Retinal pigment epithelial cell (primary cell): ENCODE results near the gene FXYD7.

Source experiments
- DNase-seq: peaks from one replicate; pipeline ENCODE4 v3.0.0-alpha.2; 2010; ENCODE audit warnings: low read depth
- H3K4me3 ChIP-seq: 2 replicates; pipeline ENCODE4 v1.5.1; 2011; ENCODE audit warnings: mild to moderate bottlenecking, low read length, control low read depth, moderate library complexity
- TF ChIP-seq, protein P1 (sequence below): conservative IDR thresholded peaks from 2 replicates; pipeline ENCODE4 v1.5.1; 2011; ENCODE audit warnings: low read depth, low read length, control low read depth, inconsistent platforms

FXYD7 gene

DNA sequence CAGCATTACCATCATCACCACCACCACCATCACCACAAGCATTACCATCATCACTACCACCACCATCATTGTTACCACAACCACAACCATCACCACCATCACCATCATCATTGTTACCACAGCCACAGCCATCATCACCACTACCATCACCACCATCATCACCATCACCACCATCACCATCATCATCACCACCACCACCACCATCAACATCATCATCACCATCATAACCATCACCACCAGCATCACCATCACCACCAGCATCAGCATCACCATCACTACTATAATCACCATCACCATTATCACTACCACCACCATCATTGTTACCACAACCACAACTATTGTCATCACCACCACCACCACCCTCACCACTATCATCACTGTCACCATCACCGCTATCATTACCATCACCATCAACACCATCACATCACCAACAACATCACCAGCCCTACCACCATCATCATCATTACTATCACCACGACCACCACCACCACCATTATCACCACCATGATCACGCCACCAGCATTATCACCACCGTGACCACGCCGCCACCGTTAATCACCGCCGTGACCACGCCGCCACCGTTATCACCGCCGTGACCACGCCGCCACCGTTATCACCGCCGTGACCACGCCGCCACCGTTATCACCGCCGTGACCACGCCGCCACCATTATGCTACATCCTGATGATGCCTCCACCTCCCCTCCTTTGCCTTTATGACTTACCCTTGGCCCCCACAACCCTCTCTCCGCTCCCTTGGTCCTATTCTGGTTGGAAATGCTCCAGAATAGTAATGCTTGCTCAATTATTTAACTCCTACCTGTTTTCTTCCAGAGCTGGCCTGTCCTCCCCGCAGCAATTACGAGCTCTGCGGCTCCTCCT is 37.4 kb upstream of the FXYD7 start:
- no peak overlapping the region for H3K4me3 ChIP-seq
- TF ChIP-seq, protein P1, sequence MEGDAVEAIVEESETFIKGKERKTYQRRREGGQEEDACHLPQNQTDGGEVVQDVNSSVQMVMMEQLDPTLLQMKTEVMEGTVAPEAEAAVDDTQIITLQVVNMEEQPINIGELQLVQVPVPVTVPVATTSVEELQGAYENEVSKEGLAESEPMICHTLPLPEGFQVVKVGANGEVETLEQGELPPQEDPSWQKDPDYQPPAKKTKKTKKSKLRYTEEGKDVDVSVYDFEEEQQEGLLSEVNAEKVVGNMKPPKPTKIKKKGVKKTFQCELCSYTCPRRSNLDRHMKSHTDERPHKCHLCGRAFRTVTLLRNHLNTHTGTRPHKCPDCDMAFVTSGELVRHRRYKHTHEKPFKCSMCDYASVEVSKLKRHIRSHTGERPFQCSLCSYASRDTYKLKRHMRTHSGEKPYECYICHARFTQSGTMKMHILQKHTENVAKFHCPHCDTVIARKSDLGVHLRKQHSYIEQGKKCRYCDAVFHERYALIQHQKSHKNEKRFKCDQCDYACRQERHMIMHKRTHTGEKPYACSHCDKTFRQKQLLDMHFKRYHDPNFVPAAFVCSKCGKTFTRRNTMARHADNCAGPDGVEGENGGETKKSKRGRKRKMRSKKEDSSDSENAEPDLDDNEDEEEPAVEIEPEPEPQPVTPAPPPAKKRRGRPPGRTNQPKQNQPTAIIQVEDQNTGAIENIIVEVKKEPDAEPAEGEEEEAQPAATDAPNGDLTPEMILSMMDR: no peak
- no peak for DNase-seq

- H3K4me3 ChIP-seq: no peak overlapping the region
- TF ChIP-seq, protein P1: no peak
- no peak for DNase-seq
Observed at GRCh38 chr19:35106291-35106583, 36.8 kb upstream of the FXYD7 start.

DNA sequence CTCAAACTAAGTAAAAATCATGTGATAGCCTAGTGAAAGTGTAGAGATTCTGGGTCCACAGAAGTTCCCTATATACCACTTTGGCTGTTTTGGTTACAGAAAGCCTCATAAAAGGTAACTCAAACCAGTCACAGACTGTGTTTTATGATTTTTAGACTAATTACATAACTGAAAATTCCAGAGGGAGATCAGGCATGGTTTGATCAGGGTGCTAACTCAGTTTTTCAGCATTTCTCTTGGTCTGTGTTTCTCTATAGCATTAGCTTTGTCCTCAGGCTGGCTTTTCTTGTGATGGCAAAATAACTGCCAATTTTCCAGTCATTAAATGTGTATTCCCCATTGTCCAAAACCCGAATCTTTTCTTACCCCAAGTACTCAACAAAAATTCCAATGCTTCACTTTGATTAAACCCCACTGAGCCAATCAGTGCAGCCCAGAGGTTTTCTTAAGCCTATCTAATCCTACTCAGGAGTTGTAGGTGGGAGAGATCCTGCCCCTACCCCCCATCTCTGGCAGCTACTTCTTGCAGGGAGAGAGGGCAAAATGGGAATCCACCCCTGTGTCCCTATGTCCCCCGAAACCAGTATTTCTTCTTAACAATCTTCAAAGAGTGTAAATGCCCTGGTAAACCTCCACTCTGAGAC is 36.0 kb upstream of the FXYD7 start:
- DNase-seq: no peak
- TF ChIP-seq, protein P1: no peak
- no peak overlapping the region for H3K4me3 ChIP-seq

- no peak overlapping the region for H3K4me3 ChIP-seq
- TF ChIP-seq, protein P1: no peak
- no peak for DNase-seq
Observed at GRCh38 chr19:35107545-35107944, 35.5 kb upstream of the FXYD7 start.

DNA sequence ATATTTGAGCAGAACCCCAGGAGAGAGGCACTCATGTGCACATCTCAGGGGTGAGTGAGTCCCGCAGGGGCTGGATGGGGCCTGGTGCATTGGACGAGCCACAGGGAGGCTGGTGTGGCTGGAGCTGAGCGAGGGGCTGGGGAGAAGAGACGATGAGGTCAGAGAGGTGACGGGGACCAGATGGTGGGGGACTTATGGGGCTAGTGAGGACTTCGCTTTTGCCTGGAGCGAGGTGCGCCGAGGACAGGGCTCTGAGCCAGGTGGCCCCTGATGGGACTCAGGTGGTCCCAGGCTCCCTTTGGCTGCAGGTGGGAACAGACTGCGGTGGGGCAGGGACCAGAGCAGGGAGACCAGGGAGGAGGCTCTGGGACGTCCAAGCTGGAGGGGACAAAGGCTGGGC is 34.3 kb upstream of the FXYD7 start:
- TF ChIP-seq, protein P1: no peak
- no peak for DNase-seq
- H3K4me3 ChIP-seq: no peak overlapping the region

DNA sequence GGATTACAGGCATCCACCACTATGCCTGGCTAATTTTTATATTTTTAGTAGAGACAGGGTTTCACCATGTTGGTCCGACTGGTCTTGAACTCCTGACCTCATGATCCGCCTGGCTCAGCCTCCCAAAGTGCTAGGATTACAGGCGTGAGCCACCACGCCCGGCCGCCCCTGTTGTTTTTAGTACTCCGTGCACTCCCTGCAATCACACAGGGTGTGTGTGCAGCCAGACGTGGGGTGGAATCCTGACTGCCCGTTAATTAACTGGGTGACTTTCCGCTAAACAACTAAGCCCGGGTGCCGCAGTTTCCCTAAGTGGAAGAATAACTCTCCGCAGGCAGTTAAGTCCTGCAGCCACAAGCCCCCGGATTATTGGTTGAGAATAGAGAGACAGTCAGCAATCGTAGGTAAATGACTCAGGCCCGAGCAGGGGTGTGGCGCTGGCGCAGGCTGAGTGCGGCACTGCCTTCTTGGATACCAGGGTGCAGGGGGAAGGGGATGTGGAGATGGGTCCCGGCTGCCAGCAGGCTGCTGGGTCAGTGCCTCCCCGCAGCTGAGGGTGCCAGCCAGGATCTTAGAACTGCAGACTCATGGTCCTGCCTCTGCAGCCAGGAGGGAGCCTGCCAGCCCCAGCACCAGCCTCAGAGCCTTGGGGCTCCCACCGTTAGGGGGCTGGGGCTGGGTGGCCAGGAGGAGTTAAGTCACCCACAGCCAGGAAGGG is 33.5 kb upstream of the FXYD7 start:
- H3K4me3 ChIP-seq: no peak overlapping the region
- TF ChIP-seq, protein P1: no peak

DNA sequence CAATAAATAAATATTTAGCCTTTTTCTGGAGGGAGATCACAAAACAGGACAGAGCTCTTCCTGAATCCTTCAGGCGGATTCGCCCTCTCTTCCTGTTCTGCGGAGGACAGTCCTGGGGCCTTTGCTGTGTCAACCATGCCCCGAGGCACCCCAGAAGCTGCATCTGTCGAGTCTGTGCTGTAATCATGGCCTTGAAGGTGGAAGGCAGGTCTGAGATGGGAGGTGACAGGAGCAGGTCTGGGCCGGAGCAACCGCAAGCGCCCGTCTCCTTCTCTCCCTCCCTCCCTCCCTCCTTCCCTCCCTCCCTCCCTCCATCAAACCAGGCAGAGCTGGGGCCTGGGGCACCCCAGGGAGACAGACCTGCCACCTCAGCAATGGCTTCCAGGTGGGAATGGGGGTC is 32.1 kb upstream of the FXYD7 start:
- TF ChIP-seq, protein P1: no peak
- no peak overlapping the region for H3K4me3 ChIP-seq
- no peak for DNase-seq

More for the DNA sequence above, 33.5 kb upstream of the FXYD7 start:
- DNase-seq: no peak
